H54 (cell line): Measurements from ENCODE around the gene TREH.
A peak's percentile ranks its signal among the peaks of the same experiment; 100 is the strongest.
"Not testable (repeated sequence)": the region's sequence is repeated elsewhere in the genome, so short reads cannot be mapped to it uniquely, and the experiment has no call there.

Experiments
- DNase-seq: peaks from one replicate; pipeline ENCODE4 v3.0.0; 2011; ENCODE audit warnings: low spot score, mixed read lengths; ENCODE audit not compliant: insufficient read length
- FAIRE-seq: peaks from 3 replicates; lab custom pipeline; 2011; peaks lifted over from hg19 to GRCh38; lab: Jason Lieb, UNC
- POLR2A ChIP-seq: IDR thresholded peaks from 2 replicates; pipeline ENCODE4 v1.6.1; 2011; ENCODE audit warnings: low read depth, mild to moderate bottlenecking, low read length

TREH gene

DNA sequence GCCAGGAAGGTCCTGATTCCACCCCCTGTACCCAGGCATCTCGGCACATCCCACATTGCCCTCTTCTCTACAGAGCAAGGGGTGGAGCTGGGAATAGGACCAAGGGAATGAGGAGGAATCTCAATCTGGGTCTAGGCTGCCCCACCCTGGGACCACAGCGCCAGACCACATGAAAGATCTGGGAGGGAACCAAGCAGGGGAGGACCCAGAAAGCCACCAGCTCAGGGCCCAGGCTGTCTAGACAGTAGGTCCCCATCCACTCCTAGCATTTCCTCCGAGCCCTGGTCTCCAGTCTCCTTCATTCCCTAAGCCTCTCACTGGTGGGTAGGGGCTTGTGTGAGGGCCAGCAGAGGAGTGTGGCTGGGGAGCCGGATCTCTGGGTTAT is 60.5 kb downstream of the TREH start:
- TF ChIP-seq POLR2A = no peak; the same call in 1 of the 2 replicates
- DNase-seq = no peak
- FAIRE-seq = no peak

DNA sequence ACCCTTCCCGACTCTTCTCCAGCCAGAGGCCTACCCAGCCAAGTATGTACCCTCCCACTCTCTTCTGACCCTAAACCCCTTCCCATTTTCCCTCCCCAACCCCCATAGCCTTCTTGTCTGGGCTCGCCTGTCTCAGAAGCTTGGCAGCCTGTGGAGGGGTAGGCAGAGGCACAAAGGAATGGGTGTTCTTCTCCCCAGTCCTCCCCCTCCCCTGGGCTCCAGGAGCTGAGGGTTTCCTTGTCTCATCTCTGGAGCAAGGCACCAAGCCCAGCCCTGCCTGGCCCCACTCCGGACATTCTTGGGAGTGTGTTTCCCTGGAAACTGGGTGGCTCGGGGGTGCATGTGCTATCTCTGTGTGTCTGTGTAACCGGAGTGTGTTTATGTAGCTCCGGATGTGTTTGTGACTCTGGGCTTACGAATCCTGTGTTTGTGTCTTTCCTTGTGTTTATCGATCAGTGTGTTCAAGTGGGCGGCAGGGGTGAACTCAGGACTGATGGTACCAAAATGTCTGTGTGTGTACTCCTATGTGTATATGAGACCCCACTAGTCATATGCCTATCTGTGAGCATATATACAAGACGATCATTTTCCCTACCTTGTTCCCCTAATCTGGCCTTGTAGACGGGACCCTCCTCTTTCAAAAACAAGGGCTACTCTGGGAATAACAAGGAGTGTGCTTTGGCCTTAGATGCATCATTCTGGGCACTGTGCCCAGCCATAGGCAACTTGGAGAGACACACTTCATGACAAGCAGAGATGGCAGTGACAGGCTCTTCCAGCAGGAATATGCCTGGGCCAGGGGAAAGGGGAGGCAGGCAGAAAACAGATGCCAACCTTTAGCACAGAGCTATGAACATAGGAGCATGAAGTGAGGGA is 61.1 kb downstream of the TREH start:
- no peak for FAIRE-seq
- DNase-seq = no peak
- TF ChIP-seq POLR2A = no peak

- DNase-seq (no peak), FAIRE-seq (no peak)
- no peak for TF ChIP-seq POLR2A
Observed at GRCh38 chr11:118615976-118616371, 63.5 kb downstream of the TREH start.

DNA sequence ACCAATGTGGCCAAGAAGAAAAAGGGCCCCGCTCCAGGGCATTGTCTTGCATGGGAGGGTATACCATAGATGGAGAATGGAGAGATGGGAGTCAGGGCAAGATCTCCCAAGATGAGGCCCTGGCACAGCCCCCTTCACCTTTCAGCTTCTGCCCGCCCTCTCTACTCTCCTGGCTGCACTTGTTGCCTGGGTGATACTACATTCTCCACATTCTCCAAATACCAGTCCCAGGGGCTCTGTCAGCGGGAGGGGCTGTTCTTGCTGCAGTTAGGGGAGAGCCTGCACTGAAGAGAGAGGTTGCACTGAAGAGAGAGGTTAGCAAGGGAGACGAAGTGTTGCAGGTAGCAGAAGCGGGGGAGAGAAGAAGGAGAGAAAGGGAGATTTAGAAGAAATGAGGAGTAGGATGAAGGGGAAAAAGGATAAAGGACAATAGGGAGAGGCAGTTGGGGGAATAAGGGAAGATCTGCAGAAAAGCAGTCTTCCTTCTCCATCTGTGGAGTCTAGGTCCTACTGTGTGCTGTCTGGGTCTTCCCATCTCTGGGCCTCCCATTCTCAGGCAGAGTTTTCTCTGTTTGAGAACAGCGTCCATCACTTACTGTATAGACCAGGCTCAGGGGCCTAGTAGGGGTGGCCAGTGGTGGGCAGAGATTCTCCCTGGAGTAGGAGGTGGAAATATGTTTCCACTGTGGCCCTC is 64.0 kb downstream of the TREH start:
- FAIRE-seq = no peak
- no peak for TF ChIP-seq POLR2A
- no peak for DNase-seq

GRCh38 chr11:118614511-118614910 is 64.9 kb downstream of the TREH start:
- DNase-seq (no peak), FAIRE-seq (no peak)
- no peak for TF ChIP-seq POLR2A

DNA sequence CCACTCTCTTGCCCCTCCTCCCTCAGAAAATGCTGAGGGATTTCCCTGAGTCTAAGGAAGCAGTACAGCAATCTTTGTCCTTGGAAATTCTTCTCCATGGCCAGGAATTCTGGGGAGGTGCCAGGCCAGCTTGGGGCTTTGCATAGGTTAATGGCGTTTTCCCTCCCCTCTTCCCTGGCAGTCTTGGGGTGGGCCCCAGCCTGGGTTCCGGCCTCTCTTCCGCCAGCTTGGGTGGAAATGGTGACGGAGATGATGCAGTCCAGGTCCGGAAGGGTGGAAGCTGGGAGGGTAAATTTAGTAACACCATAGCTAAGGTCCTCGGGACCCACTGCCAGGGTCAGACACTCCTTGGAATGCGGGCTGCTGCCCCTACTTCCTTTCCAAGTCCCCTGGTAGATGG is 67.1 kb downstream of the TREH start:
- TF ChIP-seq POLR2A = no peak
- no peak for FAIRE-seq
- DNase-seq = no peak

- not testable (repeated sequence) for DNase-seq, FAIRE-seq
Observed at GRCh38 chr11:118611433-118611795, 68.0 kb downstream of the TREH start.

GRCh38 chr11:118610773-118611432 is 68.5 kb downstream of the TREH start:
- no peak for TF ChIP-seq POLR2A
- FAIRE-seq (no peak), DNase-seq (no peak)

DNA sequence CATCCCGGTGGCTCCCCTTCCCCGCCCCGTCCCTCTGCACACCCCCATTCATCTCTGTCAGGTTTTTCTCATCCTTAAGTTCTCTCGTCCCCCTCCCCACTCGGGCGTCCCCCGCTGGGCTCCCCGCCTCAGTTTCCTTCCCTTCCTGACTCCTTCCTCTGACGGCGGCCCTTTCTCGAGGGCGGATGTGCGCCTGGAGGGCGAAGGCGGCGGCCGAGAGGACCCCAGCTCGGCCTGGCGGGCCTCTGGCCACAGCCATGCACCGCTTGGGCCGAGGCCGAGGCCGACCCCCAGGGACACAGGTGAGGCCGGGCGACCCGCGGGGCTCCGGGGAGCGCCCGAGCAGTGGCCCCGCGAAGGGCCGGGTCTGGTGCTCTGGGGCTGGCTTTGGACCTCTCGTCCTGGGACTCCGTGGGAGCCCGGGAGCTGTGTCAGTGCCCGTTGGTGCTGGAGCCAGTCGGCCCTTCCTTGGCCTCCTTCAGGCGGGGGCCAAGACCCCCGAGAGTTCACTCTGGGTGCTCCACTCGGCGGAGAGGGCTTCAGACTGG is 69.2 kb downstream of the TREH start:
- no peak for TF ChIP-seq POLR2A
- DNase-seq = no peak
- FAIRE-seq = no peak

DNA sequence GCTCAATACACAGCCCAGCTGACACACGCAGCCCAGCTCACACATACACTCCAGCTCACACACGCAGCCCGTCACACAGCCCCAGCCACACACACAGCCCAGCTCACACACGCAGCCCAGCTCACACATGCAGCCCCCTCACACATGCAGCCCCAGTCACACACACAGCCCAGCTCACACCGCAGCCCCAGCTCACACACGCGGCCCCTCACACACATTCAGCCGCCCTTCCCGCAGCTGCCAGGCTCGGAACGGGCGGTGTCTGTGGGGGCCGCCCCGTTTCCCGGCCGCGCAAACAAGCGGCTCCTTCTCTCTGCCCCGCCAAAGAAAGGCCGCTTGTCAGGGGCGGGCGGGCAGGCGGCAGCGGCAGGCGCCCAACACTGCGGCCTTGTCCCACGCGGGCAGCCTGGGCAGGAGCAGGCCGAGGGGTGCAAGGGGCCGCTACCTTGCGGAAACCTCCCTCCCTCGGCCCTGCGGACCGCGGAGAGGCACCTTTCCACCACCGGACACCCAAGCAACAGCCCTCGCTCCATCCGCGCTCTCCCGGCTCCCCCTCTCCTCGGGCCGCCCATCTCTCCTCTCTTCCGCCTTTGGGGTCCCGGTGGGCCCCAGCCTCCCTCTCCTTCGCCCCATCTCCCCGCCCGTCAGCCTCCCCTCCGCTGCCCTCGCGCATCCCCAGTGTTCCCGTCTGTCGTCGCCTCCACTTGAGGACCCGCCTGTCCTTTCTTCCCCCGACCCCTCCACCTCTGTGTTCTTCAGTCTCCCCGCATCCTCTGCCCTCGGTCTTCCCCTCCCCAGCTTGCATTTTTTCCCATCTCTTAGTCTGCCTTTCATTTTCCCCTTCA is 69.8 kb downstream of the TREH start:
- no peak for TF ChIP-seq POLR2A
- no peak for DNase-seq
- FAIRE-seq = no peak

GRCh38 chr11:118608360-118609227 is 70.9 kb downstream of the TREH start:
- FAIRE-seq (no peak), DNase-seq (peak; percentile 57)
- TF ChIP-seq POLR2A = peak; percentile 25; the same call in 1 of the 2 replicates
